Fibroblast of mammary gland (primary cell): ENCODE results near the gene CAMKV.

Source experiments
- DNase-seq: peaks from one replicate; pipeline ENCODE4 v3.0.0-alpha.2; 2010; ENCODE audit warnings: low read depth
- H3K4me3 ChIP-seq: 2 replicates; pipeline ENCODE4 v1.5.1; 2011; ENCODE audit warnings: low read depth, mild to moderate bottlenecking, low read length, moderate library complexity; ENCODE audit not compliant: control insufficient read depth
- CTCF ChIP-seq: conservative IDR thresholded peaks from 2 replicates; pipeline ENCODE4 v1.5.1; 2011; ENCODE audit warnings: low read depth, low read length, inconsistent platforms; ENCODE audit not compliant: control insufficient read depth, insufficient read depth

CAMKV gene

DNA sequence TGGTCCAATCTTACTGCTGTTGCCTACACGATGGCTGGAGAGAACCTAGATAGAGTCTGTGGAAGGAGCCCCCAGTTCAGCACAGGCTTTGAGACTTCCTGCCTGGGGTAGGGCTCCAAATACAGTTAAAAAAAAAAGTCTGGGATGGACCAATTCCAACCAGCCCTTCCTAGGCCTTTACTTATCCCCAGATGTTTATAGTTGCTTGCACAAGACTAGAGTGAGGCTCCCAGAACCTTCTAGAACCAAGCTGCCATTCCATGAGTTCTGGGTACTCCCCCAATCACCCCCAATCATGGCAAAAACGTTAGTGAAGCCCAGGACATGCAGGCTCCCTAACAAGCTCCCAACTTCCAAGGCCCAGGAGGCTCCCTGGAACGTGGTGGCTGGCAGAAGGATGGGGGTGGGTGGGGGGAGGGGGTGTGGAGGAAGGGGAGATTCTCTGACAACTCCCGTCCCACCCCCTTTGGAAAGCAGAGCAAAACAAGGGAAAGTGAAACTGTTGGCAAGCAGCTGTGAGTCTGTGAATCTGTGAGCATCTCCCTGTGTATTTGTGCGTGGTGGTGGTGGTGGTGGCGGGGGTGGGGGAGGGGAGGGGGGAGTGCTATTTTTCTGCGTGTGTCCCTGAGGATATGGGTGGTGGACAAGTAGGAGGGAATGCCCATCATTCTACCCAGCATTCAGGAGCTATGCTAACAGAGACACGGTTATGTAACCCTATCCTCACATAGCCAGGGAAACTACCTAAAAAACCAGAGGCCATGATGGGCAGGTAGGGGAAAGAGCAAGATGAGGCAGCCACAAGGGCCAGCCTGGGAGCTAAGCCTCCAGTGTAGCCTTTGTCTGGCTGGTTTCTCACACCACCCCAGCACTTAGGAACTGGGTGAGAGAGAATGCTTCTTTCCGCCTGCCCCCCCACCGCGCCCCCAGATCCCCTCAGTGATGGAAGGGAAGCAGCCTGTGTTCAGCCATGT, 31.9 kb upstream of the CAMKV start:
- H3K4me3 ChIP-seq: no peak overlapping the region
- TF ChIP-seq CTCF: no peak

GRCh38 chr3:49900491-49901153, 30.9 kb upstream of the CAMKV start:
- TF ChIP-seq CTCF: no peak
- peak; percentile 8 for DNase-seq
- H3K4me3 ChIP-seq: no peak overlapping the region

More for the DNA sequence above, 31.9 kb upstream of the CAMKV start:
- DNase-seq: peak; percentile 15

- peak; percentile 17 for DNase-seq
- peak; percentile 27 for TF ChIP-seq CTCF
- H3K4me3 ChIP-seq: no peak overlapping the region
These were observed 30.1 kb upstream of the CAMKV start for GRCh38 chr3:49899815-49900214.

DNA sequence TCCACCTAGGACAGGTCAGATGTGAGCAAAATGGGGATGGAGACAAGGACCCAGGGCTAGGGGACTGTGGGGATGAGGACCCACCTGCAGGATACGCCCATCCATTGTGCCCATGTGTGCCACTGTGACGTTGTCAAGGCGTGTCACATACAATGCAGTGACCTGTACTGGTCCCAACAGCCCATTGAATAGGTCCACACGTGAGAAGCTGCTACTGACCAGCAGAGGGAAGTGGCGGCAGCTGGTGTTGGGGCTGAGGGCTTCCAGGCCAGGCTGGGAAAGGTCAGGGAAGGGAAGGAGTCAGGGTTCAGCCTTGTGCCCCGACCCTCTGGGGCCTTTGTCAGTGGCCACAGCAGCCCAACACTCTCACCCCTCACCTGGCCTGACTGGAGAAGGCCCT, 29.3 kb upstream of the CAMKV start:
- TF ChIP-seq CTCF: no peak
- H3K4me3 ChIP-seq: no peak overlapping the region
- DNase-seq: no peak

DNA sequence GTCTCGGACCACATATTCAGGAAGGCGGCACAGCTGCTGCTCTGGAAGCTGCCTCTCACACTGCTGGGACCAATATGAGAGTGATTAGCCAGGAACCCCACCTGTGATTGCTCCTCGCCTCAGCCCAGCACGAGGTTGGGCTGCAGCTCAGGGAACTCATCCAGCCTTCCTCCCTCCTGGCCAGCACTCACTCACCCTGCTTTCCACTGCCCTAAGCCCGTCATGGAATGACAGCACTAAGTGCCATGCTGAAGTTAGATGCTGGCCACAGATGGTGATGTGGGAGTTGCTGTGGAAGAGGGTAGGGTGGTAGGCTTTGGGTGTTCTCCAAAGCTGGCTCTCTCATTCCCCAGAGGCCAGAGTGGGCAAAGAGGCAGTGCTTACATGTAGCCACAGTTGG, 26.6 kb upstream of the CAMKV start:
- H3K4me3 ChIP-seq: no peak overlapping the region
- DNase-seq: no peak
- TF ChIP-seq CTCF: no peak

GRCh38 chr3:49895791-49896190, 26.1 kb upstream of the CAMKV start:
- no peak overlapping the region for H3K4me3 ChIP-seq
- TF ChIP-seq CTCF: no peak

More at GRCh38 chr3:49895791-49896190, 26.1 kb upstream of the CAMKV start:
- DNase-seq: no peak
